ENCODE measurements around the gene USP17L27.
A peak's percentile ranks its signal among the peaks of the same experiment; 100 is the strongest.
"Not testable (repeated sequence)": the region's sequence is repeated elsewhere in the genome, so short reads cannot be mapped to it uniquely, and the experiment has no call there.

USP17L27 gene, protein sequence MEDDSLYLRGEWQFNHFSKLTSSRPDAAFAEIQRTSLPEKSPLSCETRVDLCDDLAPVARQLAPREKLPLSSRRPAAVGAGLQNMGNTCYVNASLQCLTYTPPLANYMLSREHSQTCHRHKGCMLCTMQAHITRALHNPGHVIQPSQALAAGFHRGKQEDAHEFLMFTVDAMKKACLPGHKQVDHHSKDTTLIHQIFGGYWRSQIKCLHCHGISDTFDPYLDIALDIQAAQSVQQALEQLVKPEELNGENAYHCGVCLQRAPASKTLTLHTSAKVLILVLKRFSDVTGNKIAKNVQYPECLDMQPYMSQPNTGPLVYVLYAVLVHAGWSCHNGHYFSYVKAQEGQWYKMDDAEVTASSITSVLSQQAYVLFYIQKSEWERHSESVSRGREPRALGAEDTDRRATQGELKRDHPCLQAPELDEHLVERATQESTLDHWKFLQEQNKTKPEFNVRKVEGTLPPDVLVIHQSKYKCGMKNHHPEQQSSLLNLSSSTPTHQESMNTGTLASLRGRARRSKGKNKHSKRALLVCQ

DNA sequence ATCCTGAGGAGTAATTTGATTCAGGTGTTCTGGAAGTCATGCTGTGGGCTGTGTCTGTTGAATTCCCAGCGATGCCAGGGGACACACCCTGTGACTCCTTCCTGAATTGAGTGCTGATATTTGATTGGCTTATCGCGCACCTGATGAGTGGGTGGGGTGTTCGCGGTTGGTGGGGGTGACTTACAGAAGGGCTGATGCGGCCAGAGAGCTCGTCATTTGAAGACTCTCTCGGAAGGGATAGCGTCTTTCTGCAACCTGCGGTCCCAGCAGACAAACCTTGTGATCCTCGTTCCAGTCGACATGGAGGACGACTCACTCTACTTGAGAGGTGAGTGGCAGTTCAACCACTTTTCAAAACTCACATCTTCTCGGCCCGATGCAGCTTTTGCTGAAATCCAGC lies at the start of gene USP17L27:
TSS of gene USP17L27 (plus strand) at position 301 of the 400 bp plus-strand sequence. CDS start at position 301, 0 bp downstream.
- DNase-seq: not testable (repeated sequence)

DNA sequence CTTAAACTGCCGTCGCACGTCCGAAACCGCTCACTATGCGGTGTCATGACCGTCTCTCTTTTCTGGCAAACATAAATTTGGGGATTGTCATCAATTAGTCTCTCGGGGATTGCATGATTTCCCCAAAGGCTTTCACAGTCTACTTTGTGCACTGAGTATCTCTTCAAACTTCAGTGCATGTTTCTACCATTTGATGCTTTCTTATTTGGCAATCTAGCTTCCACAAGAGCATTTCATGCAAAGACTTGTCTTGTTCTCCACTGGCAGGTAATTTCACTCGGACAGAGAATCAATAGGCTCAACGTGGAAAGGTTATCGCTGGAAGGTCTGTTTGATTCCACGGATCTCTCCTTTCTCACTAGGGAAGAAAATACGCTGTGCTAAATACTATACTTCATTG lies 19.8 kb upstream of the USP17L27 start:
- not testable (repeated sequence) for DNase-seq

DNA sequence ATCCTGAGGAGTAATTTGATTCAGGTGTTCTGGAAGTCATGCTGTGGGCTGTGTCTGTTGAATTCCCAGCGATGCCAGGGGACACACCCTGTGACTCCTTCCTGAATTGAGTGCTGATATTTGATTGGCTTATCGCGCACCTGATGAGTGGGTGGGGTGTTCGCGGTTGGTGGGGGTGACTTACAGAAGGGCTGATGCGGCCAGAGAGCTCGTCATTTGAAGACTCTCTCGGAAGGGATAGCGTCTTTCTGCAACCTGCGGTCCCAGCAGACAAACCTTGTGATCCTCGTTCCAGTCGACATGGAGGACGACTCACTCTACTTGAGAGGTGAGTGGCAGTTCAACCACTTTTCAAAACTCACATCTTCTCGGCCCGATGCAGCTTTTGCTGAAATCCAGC lies 19.1 kb upstream of the USP17L27 start, which contains the start of gene USP17L24:
TSS of gene USP17L24 (plus strand) at position 301 of the 400 bp plus-strand sequence. CDS start at position 301, 0 bp downstream.
- not testable (repeated sequence) for DNase-seq

DNA sequence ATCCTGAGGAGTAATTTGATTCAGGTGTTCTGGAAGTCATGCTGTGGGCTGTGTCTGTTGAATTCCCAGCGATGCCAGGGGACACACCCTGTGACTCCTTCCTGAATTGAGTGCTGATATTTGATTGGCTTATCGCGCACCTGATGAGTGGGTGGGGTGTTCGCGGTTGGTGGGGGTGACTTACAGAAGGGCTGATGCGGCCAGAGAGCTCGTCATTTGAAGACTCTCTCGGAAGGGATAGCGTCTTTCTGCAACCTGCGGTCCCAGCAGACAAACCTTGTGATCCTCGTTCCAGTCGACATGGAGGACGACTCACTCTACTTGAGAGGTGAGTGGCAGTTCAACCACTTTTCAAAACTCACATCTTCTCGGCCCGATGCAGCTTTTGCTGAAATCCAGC lies 14.3 kb upstream of the USP17L27 start, which contains the start of gene USP17L25:
TSS of gene USP17L25 (plus strand) at position 301 of the 400 bp plus-strand sequence. CDS start at position 301, 0 bp downstream.
- DNase-seq: not testable (repeated sequence)

DNA sequence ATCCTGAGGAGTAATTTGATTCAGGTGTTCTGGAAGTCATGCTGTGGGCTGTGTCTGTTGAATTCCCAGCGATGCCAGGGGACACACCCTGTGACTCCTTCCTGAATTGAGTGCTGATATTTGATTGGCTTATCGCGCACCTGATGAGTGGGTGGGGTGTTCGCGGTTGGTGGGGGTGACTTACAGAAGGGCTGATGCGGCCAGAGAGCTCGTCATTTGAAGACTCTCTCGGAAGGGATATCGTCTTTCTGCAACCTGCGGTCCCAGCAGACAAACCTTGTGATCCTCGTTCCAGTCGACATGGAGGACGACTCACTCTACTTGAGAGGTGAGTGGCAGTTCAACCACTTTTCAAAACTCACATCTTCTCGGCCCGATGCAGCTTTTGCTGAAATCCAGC lies 9.6 kb upstream of the USP17L27 start, which contains the start of gene USP17L26:
TSS of gene USP17L26 (plus strand) at position 301 of the 400 bp plus-strand sequence. CDS start at position 301, 0 bp downstream.
- not testable (repeated sequence) for DNase-seq

DNA sequence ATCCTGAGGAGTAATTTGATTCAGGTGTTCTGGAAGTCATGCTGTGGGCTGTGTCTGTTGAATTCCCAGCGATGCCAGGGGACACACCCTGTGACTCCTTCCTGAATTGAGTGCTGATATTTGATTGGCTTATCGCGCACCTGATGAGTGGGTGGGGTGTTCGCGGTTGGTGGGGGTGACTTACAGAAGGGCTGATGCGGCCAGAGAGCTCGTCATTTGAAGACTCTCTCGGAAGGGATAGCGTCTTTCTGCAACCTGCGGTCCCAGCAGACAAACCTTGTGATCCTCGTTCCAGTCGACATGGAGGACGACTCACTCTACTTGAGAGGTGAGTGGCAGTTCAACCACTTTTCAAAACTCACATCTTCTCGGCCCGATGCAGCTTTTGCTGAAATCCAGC lies 4.8 kb upstream of the USP17L27 start, which contains the start of gene USP17L5:
TSS of gene USP17L5 (plus strand) at position 301 of the 400 bp plus-strand sequence. CDS start at position 301, 0 bp downstream.
- not testable (repeated sequence) for DNase-seq

DNA sequence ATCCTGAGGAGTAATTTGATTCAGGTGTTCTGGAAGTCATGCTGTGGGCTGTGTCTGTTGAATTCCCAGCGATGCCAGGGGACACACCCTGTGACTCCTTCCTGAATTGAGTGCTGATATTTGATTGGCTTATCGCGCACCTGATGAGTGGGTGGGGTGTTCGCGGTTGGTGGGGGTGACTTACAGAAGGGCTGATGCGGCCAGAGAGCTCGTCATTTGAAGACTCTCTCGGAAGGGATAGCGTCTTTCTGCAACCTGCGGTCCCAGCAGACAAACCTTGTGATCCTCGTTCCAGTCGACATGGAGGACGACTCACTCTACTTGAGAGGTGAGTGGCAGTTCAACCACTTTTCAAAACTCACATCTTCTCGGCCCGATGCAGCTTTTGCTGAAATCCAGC lies 4.6 kb downstream of the USP17L27 start, which contains the start of gene USP17L28:
TSS of gene USP17L28 (plus strand) at position 301 of the 400 bp plus-strand sequence. CDS start at position 301, 0 bp downstream.
- not testable (repeated sequence) for DNase-seq

DNA sequence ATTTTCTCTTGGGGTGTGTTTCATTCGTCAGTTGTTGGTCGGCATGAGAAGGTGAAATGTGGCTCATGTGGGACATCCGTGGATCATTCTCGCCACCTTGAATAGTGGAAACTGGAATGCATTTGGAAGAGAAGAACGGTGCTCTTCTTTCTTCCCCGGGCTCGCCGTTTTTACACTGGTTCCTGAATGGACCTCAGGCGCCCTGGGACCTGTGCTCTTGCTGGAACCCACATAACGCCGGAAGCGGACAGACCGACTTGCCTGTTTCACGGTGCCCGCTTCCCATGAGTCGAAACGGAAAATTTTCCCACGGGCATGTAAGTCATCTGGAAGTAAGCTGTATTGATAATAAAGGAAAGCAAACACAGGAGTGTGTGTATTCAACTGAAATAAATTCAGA lies 6.9 kb downstream of the USP17L27 start:
- DNase-seq: not testable (repeated sequence)

DNA sequence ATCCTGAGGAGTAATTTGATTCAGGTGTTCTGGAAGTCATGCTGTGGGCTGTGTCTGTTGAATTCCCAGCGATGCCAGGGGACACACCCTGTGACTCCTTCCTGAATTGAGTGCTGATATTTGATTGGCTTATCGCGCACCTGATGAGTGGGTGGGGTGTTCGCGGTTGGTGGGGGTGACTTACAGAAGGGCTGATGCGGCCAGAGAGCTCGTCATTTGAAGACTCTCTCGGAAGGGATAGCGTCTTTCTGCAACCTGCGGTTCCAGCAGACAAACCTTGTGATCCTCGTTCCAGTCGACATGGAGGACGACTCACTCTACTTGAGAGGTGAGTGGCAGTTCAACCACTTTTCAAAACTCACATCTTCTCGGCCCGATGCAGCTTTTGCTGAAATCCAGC lies 9.4 kb downstream of the USP17L27 start, which contains the start of gene USP17L29:
TSS of gene USP17L29 (plus strand) at position 301 of the 400 bp plus-strand sequence. CDS start at position 301, 0 bp downstream.
- DNase-seq: not testable (repeated sequence)

DNA sequence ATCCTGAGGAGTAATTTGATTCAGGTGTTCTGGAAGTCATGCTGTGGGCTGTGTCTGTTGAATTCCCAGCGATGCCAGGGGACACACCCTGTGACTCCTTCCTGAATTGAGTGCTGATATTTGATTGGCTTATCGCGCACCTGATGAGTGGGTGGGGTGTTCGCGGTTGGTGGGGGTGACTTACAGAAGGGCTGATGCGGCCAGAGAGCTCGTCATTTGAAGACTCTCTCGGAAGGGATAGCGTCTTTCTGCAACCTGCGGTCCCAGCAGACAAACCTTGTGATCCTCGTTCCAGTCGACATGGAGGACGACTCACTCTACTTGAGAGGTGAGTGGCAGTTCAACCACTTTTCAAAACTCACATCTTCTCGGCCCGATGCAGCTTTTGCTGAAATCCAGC lies 18.9 kb downstream of the USP17L27 start, which contains the start of gene USP17L30:
TSS of gene USP17L30 (plus strand) at position 301 of the 400 bp plus-strand sequence. CDS start at position 301, 0 bp downstream.
- DNase-seq: not testable (repeated sequence)

DNA sequence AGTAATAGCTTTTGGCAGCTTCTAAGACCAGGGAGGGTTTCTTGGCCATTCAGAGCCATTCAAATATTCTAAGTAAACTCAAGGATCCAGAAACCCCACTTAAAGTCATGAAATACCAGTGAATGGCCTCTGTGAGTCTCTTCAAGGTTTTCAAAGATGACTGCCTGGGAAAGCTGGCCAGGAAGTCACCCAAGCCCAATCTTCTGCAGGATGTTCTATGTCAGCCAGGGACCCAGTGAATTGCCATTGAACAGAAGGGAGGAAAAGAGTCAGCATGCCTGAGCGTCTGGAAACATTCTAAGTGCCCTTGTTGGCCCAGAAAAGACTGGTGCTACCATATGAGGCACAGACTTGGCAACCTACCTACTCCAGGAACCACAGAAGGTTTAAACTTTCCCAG lies 35.9 kb downstream of the USP17L27 start:
- not testable (repeated sequence) for DNase-seq

DNA sequence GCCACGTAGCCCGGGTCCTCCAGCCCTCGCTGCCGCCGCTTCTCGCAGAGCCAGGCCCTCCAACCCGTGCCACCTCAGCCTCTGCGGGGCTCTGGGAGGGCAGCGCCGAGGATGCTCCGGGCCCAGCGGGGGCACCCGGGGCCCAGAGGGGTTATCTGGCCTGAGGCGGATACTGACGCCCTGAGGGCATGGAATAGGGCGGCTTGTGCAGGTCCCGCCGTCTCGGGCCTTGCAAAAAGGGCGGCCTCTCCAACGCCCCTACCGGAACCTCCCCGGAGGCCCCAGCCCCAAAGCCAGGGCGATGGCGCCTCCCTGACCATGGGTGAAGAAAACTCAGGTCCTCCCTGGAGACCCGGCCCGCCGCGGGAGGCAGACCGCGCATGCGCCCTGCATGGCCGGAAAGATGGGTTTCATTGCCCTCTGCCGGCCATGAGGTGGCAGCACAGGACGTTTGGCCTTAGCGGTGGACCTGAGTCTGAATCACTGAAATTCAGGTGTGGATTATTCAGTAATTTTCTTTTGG lies 37.1 kb downstream of the USP17L27 start:
- DNase-seq: peak; percentile 69

DNA sequence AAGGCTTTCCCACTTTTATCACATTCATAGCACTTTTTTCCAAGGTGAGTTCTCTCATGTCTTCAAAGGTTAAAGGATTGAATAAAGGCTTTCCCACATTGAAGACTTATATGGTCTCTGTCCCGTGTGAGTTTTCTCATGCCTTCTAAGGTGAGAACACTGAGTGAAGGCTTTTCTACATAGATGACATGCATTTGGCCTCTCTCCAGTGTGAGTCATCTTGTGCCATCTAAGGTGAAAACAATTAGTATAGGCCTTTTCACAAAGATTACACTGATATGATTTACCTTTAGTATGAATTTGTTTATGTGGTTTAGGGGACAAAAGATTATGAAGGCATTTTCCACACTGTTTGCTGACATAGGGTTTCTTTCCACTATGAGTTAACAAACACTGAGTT lies 40.2 kb downstream of the USP17L27 start:
- no peak for DNase-seq

DNA sequence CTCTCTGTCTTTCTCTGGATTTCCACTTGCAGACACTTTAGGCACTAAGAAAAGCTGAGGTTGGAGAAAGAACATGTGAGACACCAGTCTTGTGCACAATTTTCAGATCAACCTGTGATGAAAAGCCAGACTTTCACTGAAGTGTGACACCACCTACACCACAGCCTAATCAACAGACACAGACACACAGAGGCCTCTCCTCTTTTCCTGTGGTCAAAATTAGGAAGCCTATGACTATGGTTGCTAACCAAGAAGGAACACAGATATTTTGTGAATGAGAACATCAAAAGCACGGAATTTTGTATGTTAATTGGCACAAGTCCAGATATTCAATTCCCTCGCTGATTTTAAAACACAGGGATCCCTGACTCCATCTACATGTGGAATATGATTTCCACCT lies 45.1 kb downstream of the USP17L27 start:
- DNase-seq: not testable (repeated sequence)
